HFFc6 (cell line): Measurements from ENCODE around the gene PRDM1. TPM values are rescaled to one million over a fixed set of nuclear protein-coding genes. Genes with fewer than 3 reads are reported as not detected.

ENCODE experiments used
- DNase-seq: peaks from one replicate; pipeline ENCODE4 v3.0.0-alpha.2; 2018
- H3K27ac Mint-ChIP-seq: 2 replicates; pipeline ENCODE4 v1.8.0; 2020; ENCODE audit warnings: mild to moderate bottlenecking, mixed read lengths
- H3K27me3 Mint-ChIP-seq: 2 replicates; pipeline ENCODE4 v1.8.0; 2021; ENCODE audit warnings: mild to moderate bottlenecking, moderate library complexity, mixed read lengths; ENCODE audit not compliant: insufficient read depth
- H3K36me3 Mint-ChIP-seq: 2 replicates; pipeline ENCODE4 v1.8.0; 2021; ENCODE audit warnings: low read depth, mixed read lengths
- H3K4me1 Mint-ChIP-seq: 2 replicates; pipeline ENCODE4 v1.8.0; 2020; ENCODE audit warnings: low read depth, mixed read lengths
- H3K4me3 Mint-ChIP-seq: 2 replicates; pipeline ENCODE4 v1.8.0; 2020; ENCODE audit warnings: mild to moderate bottlenecking, moderate library complexity, mixed read lengths
- H3K9me3 Mint-ChIP-seq: 2 replicates; pipeline ENCODE4 v1.8.0; 2020; ENCODE audit warnings: mild to moderate bottlenecking, mixed read lengths
- CTCF ChIP-seq: fragments of 200-600 bp; sonication (generic); IDR thresholded peaks from 2 replicates; pipeline ENCODE4 v1.5.0; 2021; ENCODE audit warnings: antibody characterized with exemption, mild to moderate bottlenecking
- total RNA-seq, 6 experiments: library from RNA; stranded (reverse); fragmentation: NEBNext Ultra II Directional; extraction: Animal tissue kit (Norgen Biotek cat#: 25700); gene quantifications; 2 replicates in 1 of 6; 3 replicates in 5 of 6; pipeline ENCODE4 v1.2.3, GENCODE V29; 2021

Gene PRDM1
- total RNA-seq, 6 experiments from 2014 or later, result 8.4 to 12.3 (median 10.3) TPM

DNA sequence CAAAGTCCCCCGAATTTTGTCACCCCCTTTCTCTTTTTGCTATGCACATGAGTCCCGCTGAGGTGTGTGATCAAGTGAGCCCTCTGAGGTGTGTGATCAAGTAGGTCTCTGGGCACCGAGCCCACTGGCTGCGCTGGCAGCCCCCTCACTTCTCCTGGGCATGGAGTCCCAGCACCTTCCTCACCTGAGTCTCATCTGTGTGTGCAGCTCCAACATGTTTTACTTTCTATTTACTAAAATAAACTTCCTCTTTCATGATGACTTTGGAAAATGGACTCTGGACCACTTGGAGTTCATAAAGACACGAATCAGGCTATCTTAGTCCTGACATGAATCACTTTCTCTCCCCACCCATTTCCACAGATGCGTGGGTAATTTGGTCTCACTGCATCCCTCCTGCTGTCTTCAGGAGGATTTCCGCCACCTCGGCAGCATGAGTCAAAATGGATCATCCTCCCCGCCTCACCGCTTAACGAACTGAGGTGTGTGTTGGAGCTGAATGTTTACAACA is 39.8 kb downstream of the PRDM1 start:
- Mint-ChIP-seq H3K4me1 (peaks cover 40% of the 10 kb centered on the region), H3K9me3 (no peaks in the 10 kb centered on the region), H3K4me3 (no peak overlapping the region), H3K27ac (peak overlapping the region; percentile 37; the same call in 1 of the 2 replicates), H3K27me3 (no peaks in the 10 kb centered on the region), H3K36me3 (no peaks in the 10 kb centered on the region)
- TF ChIP-seq CTCF, result no peak
- no peak for DNase-seq

DNA sequence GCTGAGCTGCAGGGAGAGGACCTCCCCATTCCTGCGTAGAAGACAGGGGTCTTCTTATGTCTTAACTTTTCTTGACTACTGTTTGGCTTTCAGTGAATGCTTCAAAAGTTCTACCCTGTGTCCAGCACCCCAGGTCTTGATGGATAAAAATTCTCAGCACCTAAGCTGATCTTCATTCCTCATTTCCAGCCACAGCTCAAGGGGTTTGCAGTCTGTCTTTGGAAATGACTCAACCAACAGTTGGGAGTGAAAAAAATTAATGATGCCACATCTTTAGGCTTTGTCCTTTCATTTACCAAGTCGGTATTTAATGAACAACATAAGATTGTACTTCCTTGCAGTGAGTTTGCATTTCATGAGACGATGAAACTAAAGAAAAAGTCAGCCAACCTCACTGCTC is 40.3 kb downstream of the PRDM1 start:
- Mint-ChIP-seq H3K9me3 (no peaks in the 10 kb centered on the region), H3K27me3 (no peaks in the 10 kb centered on the region), H3K4me3 (no peak overlapping the region), H3K4me1 (peaks cover 40% of the 10 kb centered on the region), H3K36me3 (no peaks in the 10 kb centered on the region), H3K27ac (peak overlapping the region; percentile 37; the same call in 1 of the 2 replicates)
- TF ChIP-seq CTCF, result no peak
- DNase-seq, result no peak

DNA sequence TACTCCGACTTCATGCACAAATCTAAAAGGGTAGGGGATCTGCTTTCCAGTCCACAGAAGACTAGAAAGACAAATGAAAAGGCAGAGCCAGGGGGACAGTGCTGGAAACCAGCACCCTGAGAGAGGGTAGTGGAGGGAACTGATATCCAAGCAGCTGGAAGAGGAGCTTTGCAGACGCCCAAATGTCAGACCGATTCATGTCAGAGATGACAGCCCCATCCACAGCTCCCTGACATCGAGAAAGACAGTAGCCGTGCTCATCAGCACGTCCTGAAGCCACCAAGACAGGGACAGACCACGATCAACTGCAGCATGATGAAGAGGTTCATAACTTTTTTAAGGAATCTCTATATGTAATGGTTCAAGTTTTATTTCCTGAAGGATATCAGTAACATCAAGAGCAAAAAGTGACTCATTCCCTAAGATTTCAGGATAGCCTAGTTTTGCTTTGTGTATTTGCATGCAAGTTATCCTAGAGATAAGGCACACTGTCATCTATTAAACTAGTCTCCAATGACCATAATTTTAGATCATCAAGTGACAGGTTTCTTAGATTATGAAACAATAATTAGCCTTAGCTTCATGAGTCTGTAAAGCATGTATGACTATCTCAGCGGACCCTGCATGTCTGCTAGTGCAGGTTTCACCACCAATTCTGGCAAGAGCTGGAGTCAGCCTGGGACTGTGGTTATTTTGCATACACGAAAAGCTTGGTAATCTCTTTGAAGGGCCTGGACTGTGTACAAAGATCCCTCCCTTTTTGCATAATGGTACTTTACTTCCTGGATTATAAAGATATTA is 43.0 kb downstream of the PRDM1 start:
- DNase-seq, result peak; percentile 97
- Mint-ChIP-seq H3K4me3 (peak overlapping the region; percentile 76), H3K9me3 (no peaks in the 10 kb centered on the region), H3K4me1 (peaks cover 43% of the 10 kb centered on the region), H3K36me3 (peaks cover 1% of the 10 kb centered on the region; the same call in 1 of the 2 replicates), H3K27ac (peak overlapping the region; percentile 81), H3K27me3 (no peaks in the 10 kb centered on the region)
- TF ChIP-seq CTCF, result no peak

DNA sequence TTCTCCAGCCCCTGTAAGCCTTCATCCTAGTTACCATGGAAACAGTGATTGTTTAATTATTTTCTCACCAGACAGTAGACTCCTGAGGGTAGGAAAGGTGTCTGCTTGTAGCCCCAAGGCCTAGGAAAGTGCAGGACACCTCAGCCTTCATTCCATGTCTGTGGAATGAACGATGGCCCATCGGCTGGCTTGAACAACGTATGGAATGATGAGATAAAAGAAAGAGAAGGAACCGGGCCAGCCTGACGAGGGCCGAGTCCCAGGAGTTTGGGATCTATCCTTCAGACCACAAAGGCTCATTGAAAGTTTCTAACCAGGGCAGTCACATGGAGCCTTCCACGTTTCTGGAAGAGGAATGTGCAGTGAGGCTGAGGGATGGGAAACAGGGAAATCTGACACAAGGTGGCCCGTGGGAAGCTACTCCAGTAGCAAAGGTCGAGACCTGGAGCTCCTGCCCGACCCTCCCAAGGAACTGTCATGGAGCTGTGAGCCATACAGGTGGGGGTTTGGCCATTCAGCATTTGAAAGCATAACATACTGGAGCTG is 46.1 kb downstream of the PRDM1 start:
- no peaks in the 10 kb centered on the region for H3K27me3 Mint-ChIP-seq
- H3K36me3 Mint-ChIP-seq, result peaks cover 3% of the 10 kb centered on the region; the same call in 1 of the 2 replicates
- no peak overlapping the region for H3K4me3 Mint-ChIP-seq
- no peak overlapping the region; the same call in 1 of the 2 replicates for H3K27ac Mint-ChIP-seq
- H3K4me1 Mint-ChIP-seq, result peaks cover 47% of the 10 kb centered on the region
- H3K9me3 Mint-ChIP-seq, result no peaks in the 10 kb centered on the region
- TF ChIP-seq CTCF, result no peak
- DNase-seq, result no peak

GRCh38 chr6:106133040-106133439 is 46.9 kb downstream of the PRDM1 start:
- DNase-seq, result no peak
- H3K27ac Mint-ChIP-seq, result no peak overlapping the region
- no peaks in the 10 kb centered on the region for H3K9me3 Mint-ChIP-seq
- peaks cover 3% of the 10 kb centered on the region; the same call in 1 of the 2 replicates for H3K36me3 Mint-ChIP-seq
- H3K27me3 Mint-ChIP-seq, result no peaks in the 10 kb centered on the region
- H3K4me3 Mint-ChIP-seq, result no peak overlapping the region
- TF ChIP-seq CTCF, result no peak
- H3K4me1 Mint-ChIP-seq, result peaks cover 47% of the 10 kb centered on the region
